Neural cell (in vitro differentiated cells): ENCODE results near the gene TAF10. TPM values are rescaled to one million over a fixed set of nuclear protein-coding genes. Genes with fewer than 3 reads are reported as not detected.

ENCODE experiments used
- H2AFZ ChIP-seq: fragments of 200-600, 300-800 bp; sonication (generic), shearing (Covaris generic); 2 replicates; pipeline ENCODE4 v1.6.0; 2014; ENCODE audit warnings: low read depth, mild to moderate bottlenecking, antibody characterized with exemption, low read length, moderate library complexity
- H3F3A ChIP-seq: fragments of 200-600 bp; shearing (Covaris generic); 2 replicates; pipeline ENCODE4 v1.6.1; 2016; ENCODE audit warnings: mild to moderate bottlenecking, moderate library complexity, mixed read lengths, antibody characterized with exemption, low read length; ENCODE audit not compliant: insufficient read depth, poor library complexity, severe bottlenecking
- H3K27ac ChIP-seq: fragments of 200-600, 300-800 bp; sonication (generic), shearing (Covaris generic); 2 replicates; pipeline ENCODE4 v1.5.1; 2014; ENCODE audit warnings: mild to moderate bottlenecking, low read length, moderate library complexity
- H3K27me3 ChIP-seq: fragments of 300-800, 200-600 bp; sonication (generic), shearing (Covaris generic); 2 replicates; pipeline ENCODE4 v1.6.0; 2014; ENCODE audit warnings: mild to moderate bottlenecking, low read depth, low read length, moderate library complexity; ENCODE audit not compliant: insufficient read depth
- H3K36me3 ChIP-seq: fragments of 300-800, 200-600 bp; sonication (generic), shearing (Covaris generic); 2 replicates; pipeline ENCODE4 v1.5.1; 2014; ENCODE audit warnings: mild to moderate bottlenecking, antibody characterized with exemption, low read length, moderate library complexity; ENCODE audit not compliant: insufficient read depth
- H3K4me2 ChIP-seq: fragments of 300-800, 200-600 bp; sonication (generic), shearing (Covaris generic); 2 replicates; pipeline ENCODE4 v1.6.0; 2014; ENCODE audit warnings: mild to moderate bottlenecking, low read length
- H3K4me3 ChIP-seq: fragments of 300-800, 200-600 bp; sonication (generic), shearing (Covaris generic); 2 replicates; pipeline ENCODE4 v1.5.1; 2014; ENCODE audit warnings: mild to moderate bottlenecking, low read length, moderate library complexity
- H3K79me2 ChIP-seq: fragments of 200-600 bp; shearing (Covaris generic); replicated peaks from 2 replicates; pipeline ENCODE4 v1.6.0; 2014; ENCODE audit warnings: mild to moderate bottlenecking, low read length, moderate library complexity; ENCODE audit not compliant: insufficient read depth
- H3K9ac ChIP-seq: fragments of 300-800, 200-600 bp; sonication (generic), shearing (Covaris generic); 2 replicates; pipeline ENCODE4 v1.6.1; 2016; ENCODE audit warnings: mild to moderate bottlenecking, low read length, mixed read lengths
- H3K9me2 ChIP-seq: fragments of 200-600 bp; shearing (Covaris generic); 2 replicates; pipeline ENCODE4 v1.6.1; 2016; ENCODE audit warnings: mild to moderate bottlenecking, low read length, mixed read lengths; ENCODE audit not compliant: insufficient read depth
- H3K9me3 ChIP-seq: fragments of 200-600, 300-800 bp; sonication (generic), shearing (Covaris generic); 2 replicates; pipeline ENCODE4 v1.6.1; 2016; ENCODE audit warnings: mild to moderate bottlenecking, mixed run types, low read length, moderate library complexity, mixed read lengths
- H4K20me1 ChIP-seq: fragments of 200-600 bp; shearing (Covaris generic); 2 replicates; pipeline ENCODE4 v1.6.1; 2016; ENCODE audit warnings: mild to moderate bottlenecking, mixed run types; ENCODE audit not compliant: insufficient read depth
- CTCF ChIP-seq: fragments of 450-650 bp; IDR thresholded peaks from 2 replicates; pipeline ENCODE4 v1.5.1; 2014; ENCODE audit warnings: antibody characterized with exemption, mild to moderate bottlenecking, moderate library complexity; ENCODE audit not compliant: poor library complexity, severe bottlenecking
- EP300 ChIP-seq: fragments of 450-650 bp; conservative IDR thresholded peaks from 2 replicates; pipeline ENCODE4 v1.6.1; 2014; ENCODE audit warnings: antibody characterized with exemption, mild to moderate bottlenecking, moderate library complexity; ENCODE audit not compliant: poor library complexity, severe bottlenecking
- EZH2 ChIP-seq: fragments of 200-600, 300-800 bp; shearing (Covaris generic), sonication (generic); IDR thresholded peaks from 2 replicates; pipeline ENCODE4 v1.6.1; 2014; ENCODE audit warnings: antibody characterized with exemption, low read length, borderline replicate concordance, mild to moderate bottlenecking; ENCODE audit not compliant: insufficient read depth, poor library complexity, severe bottlenecking
- MXI1 ChIP-seq: fragments of 450-650 bp; conservative IDR thresholded peaks from 2 replicates; pipeline ENCODE4 v1.6.1; 2014; ENCODE audit warnings: antibody characterized with exemption, mild to moderate bottlenecking; ENCODE audit not compliant: poor library complexity, severe bottlenecking
- POLR2AphosphoS5 ChIP-seq: IDR thresholded peaks from 2 replicates; pipeline ENCODE4 v1.6.1; 2012
- RAD21 ChIP-seq: fragments of 450-650 bp; conservative IDR thresholded peaks from 2 replicates; pipeline ENCODE4 v1.6.1; 2014; ENCODE audit warnings: antibody characterized with exemption, mild to moderate bottlenecking, moderate library complexity
- REST ChIP-seq: IDR thresholded peaks from 2 replicates; pipeline ENCODE4 v1.6.1; 2012; ENCODE audit warnings: borderline replicate concordance
- SMC3 ChIP-seq: fragments of 450-650 bp; conservative IDR thresholded peaks from 2 replicates; pipeline ENCODE4 v1.6.1; 2014; ENCODE audit warnings: antibody characterized with exemption, mild to moderate bottlenecking, moderate library complexity; ENCODE audit not compliant: poor library complexity
- TAF1 ChIP-seq: IDR thresholded peaks from 2 replicates; pipeline ENCODE4 v1.6.1; 2012; ENCODE audit warnings: low read depth
- polyA plus RNA-seq: library from polyadenylated mRNA; depleted of rRNA; stranded (reverse); fragments of >200 nt; gene quantifications from 2 replicates; pipeline ENCODE4 v1.2.3, GENCODE V29; 2014

The TAF10 gene
- polyA plus RNA-seq, 1 donor from 2014 or later, result 39.7 TPM

- no peaks in the 10 kb centered on the region for H4K20me1 ChIP-seq
- H3K27ac ChIP-seq, result no peak overlapping the region
- H3K9ac ChIP-seq, result no peak overlapping the region
- H3K27me3 ChIP-seq, result no peaks in the 10 kb centered on the region
- no peak overlapping the region for H3K4me3 ChIP-seq
- no peaks in the 10 kb centered on the region for H3F3A ChIP-seq
- H3K9me2 ChIP-seq, result no peaks in the 10 kb centered on the region
- H3K36me3 ChIP-seq, result no peaks in the 10 kb centered on the region
- H2AFZ ChIP-seq, result no peak overlapping the region
- H3K9me3 ChIP-seq, result no peaks in the 10 kb centered on the region
- no peaks in the 10 kb centered on the region for H3K79me2 ChIP-seq
- no peak overlapping the region for H3K4me2 ChIP-seq
- TF ChIP-seq CTCF, result no peak
- no peak for TF ChIP-seq REST
- no peak for TF ChIP-seq POLR2AphosphoS5
- TF ChIP-seq RAD21, result no peak
- no peak for TF ChIP-seq MXI1
- TF ChIP-seq SMC3, result no peak
- no peak for TF ChIP-seq EZH2
- TF ChIP-seq EP300, result no peak
These were observed 48.8 kb downstream of the TAF10 start for GRCh38 chr11:6563121-6563619.

GRCh38 chr11:6561288-6561687 is 50.7 kb downstream of the TAF10 start:
- no peaks in the 10 kb centered on the region for H3K36me3 ChIP-seq
- H3K27me3 ChIP-seq, result no peaks in the 10 kb centered on the region
- H2AFZ ChIP-seq, result no peak overlapping the region
- H3K9ac ChIP-seq, result no peak overlapping the region
- H3F3A ChIP-seq, result no peaks in the 10 kb centered on the region
- no peak overlapping the region for H3K4me2 ChIP-seq
- H3K9me2 ChIP-seq, result no peaks in the 10 kb centered on the region
- H3K79me2 ChIP-seq, result no peaks in the 10 kb centered on the region
- no peaks in the 10 kb centered on the region for H3K9me3 ChIP-seq
- no peaks in the 10 kb centered on the region for H4K20me1 ChIP-seq
- no peak overlapping the region for H3K4me3 ChIP-seq
- TF ChIP-seq REST (no peak), SMC3 (no peak), CTCF (no peak), MXI1 (no peak), RAD21 (no peak), TAF1 (no peak), EZH2 (no peak), POLR2AphosphoS5 (no peak), EP300 (no peak)
- no peak overlapping the region for H3K27ac ChIP-seq
